ENCODE data around the gene FAM120AOS. TPM values are rescaled to one million over a fixed set of nuclear protein-coding genes. Genes with fewer than 3 reads are reported as not detected.

FAM120AOS gene
- total RNA-seq, 1 donor from 2014 or later, result 47.5 TPM

GRCh38 chr9:93436218-93436617, 17.2 kb downstream of the FAM120AOS start:
- no peak overlapping the region for H3K27ac Mint-ChIP-seq

GRCh38 chr9:93435386-93435785, 18.0 kb downstream of the FAM120AOS start:
- no peaks in the 10 kb centered on the region for H3K9me3 Mint-ChIP-seq (ENCODE audit: low read depth)
- no peak for DNase-seq (ENCODE audit: low spot score, unreplicated experiment)

More at GRCh38 chr9:93436218-93436617, 17.2 kb downstream of the FAM120AOS start:
- Mint-ChIP-seq H3K4me1 (ENCODE audit: low read depth) (peaks cover 6% of the 10 kb centered on the region), H3K36me3 (ENCODE audit: insufficient read depth) (no peaks in the 10 kb centered on the region), H3K9me3 (ENCODE audit: low read depth) (no peaks in the 10 kb centered on the region), H3K4me3 (ENCODE audit: low read depth) (no peak overlapping the region), H3K27me3 (no peaks in the 10 kb centered on the region)
- no peak for TF ChIP-seq CTCF (IDR thresholded peaks at IDR 0.05; ENCODE audit: unreplicated experiment)
- no peak for DNase-seq (ENCODE audit: low spot score, unreplicated experiment)

GRCh38 chr9:93434056-93434455, 19.3 kb downstream of the FAM120AOS start:
- DNase-seq (ENCODE audit: low spot score, unreplicated experiment), result no peak
- Mint-ChIP-seq H3K9me3 (ENCODE audit: low read depth) (no peaks in the 10 kb centered on the region), H3K27me3 (no peaks in the 10 kb centered on the region), H3K36me3 (ENCODE audit: insufficient read depth) (no peaks in the 10 kb centered on the region), H3K4me3 (ENCODE audit: low read depth) (no peak overlapping the region), H3K27ac (no peak overlapping the region), H3K4me1 (ENCODE audit: low read depth) (peaks cover 6% of the 10 kb centered on the region)
- TF ChIP-seq CTCF (IDR thresholded peaks at IDR 0.05; ENCODE audit: unreplicated experiment), result no peak

More at GRCh38 chr9:93435386-93435785, 18.0 kb downstream of the FAM120AOS start:
- H3K4me1 Mint-ChIP-seq (ENCODE audit: low read depth), result peaks cover 6% of the 10 kb centered on the region
- TF ChIP-seq CTCF (IDR thresholded peaks at IDR 0.05; ENCODE audit: unreplicated experiment), result no peak
- H3K27ac Mint-ChIP-seq, result no peak overlapping the region
- no peaks in the 10 kb centered on the region for H3K27me3 Mint-ChIP-seq
- H3K4me3 Mint-ChIP-seq (ENCODE audit: low read depth), result no peak overlapping the region
- H3K36me3 Mint-ChIP-seq (ENCODE audit: insufficient read depth), result no peaks in the 10 kb centered on the region

- Mint-ChIP-seq H3K36me3 (ENCODE audit: insufficient read depth) (no peaks in the 10 kb centered on the region), H3K9me3 (ENCODE audit: low read depth) (no peaks in the 10 kb centered on the region), H3K4me1 (ENCODE audit: low read depth) (peaks cover 6% of the 10 kb centered on the region), H3K4me3 (ENCODE audit: low read depth) (no peak overlapping the region), H3K27me3 (no peaks in the 10 kb centered on the region), H3K27ac (no peak overlapping the region)
- no peak for DNase-seq (ENCODE audit: low spot score, unreplicated experiment)
- TF ChIP-seq CTCF (IDR thresholded peaks at IDR 0.05; ENCODE audit: unreplicated experiment), result no peak
These were observed 20.4 kb downstream of the FAM120AOS start for GRCh38 chr9:93432964-93433363.

GRCh38 chr9:93431539-93432105, 21.8 kb downstream of the FAM120AOS start:
- H3K4me3 Mint-ChIP-seq (ENCODE audit: low read depth), result no peak overlapping the region
- no peaks in the 10 kb centered on the region for H3K36me3 Mint-ChIP-seq (ENCODE audit: insufficient read depth)
- no peaks in the 10 kb centered on the region for H3K27me3 Mint-ChIP-seq
- H3K9me3 Mint-ChIP-seq (ENCODE audit: low read depth), result peaks cover 4% of the 10 kb centered on the region
- no peak for TF ChIP-seq CTCF (IDR thresholded peaks at IDR 0.05; ENCODE audit: unreplicated experiment)
- no peak for DNase-seq (ENCODE audit: low spot score, unreplicated experiment)
- H3K4me1 Mint-ChIP-seq (ENCODE audit: low read depth), result peaks cover 6% of the 10 kb centered on the region
- H3K27ac Mint-ChIP-seq, result peak overlapping the region; percentile 11
